IMR-90 (cell line): ENCODE measurements around the gene TFB2M. TPM values are rescaled to one million over a fixed set of nuclear protein-coding genes. Genes with fewer than 3 reads are reported as not detected.

Source experiments
- ATAC-seq: fragments of 200-7000 bp; cut with Tn5 transposase; 2 replicates; pipeline ENCODE4 v1.9.1; 2020; ENCODE audit warnings: low read depth, mild to moderate bottlenecking, moderate library complexity
- BruUV-seq: library from RNA; stranded (reverse); fragments of 400-500 nt; replicated peaks from 2 replicates; lab custom pipeline; 2021; lab: Mats Ljungman, UMichigan
- CTCF ChIA-PET: fragments of 300-600 bp; formaldehyde crosslinking; extraction: SDS; loops from one replicate; lab custom pipeline; 2021; ENCODE audit warnings: antibody characterized with exemption; lab: Yijun Ruan, JAX
- POLR2A ChIA-PET: fragments of 300-600 bp; sonication (Branson Sonifier 250); formaldehyde crosslinking; loops from one replicate; lab custom pipeline; 2022; ENCODE audit warnings: antibody characterized with exemption; ENCODE audit not compliant: unreplicated experiment; lab: Charles Lee
- DNase-seq: peaks from one replicate; pipeline ENCODE4 v3.0.0; 2013
- H2AFZ ChIP-seq: replicated peaks from 2 replicates; pipeline ENCODE3; 2013; ENCODE audit warnings: low read length, mild to moderate bottlenecking; ENCODE audit not compliant: poor library complexity
- H2AK5ac ChIP-seq: 2 replicates; pipeline ENCODE4 v1.6.1; 2013; ENCODE audit warnings: low read depth, low read length, inconsistent platforms
- H2AK9ac ChIP-seq: replicated peaks from 2 replicates; pipeline ENCODE3; 2013; ENCODE audit warnings: mild to moderate bottlenecking, low read depth, low read length, moderate library complexity; ENCODE audit not compliant: poor library complexity
- H2BK120ac ChIP-seq: 2 replicates; pipeline ENCODE4 v1.6.1; 2013; ENCODE audit warnings: low read depth, low read length, inconsistent platforms
- H2BK15ac ChIP-seq: 3 replicates; pipeline ENCODE4 v1.6.1; 2013; ENCODE audit warnings: low read depth, low read length, inconsistent platforms
- H2BK20ac ChIP-seq: 2 replicates; pipeline ENCODE4 v1.6.1; 2013; ENCODE audit warnings: low read depth, mild to moderate bottlenecking, inconsistent platforms, low read length, moderate library complexity
- H2BK5ac ChIP-seq: 2 replicates; pipeline ENCODE4 v1.6.1; 2013; ENCODE audit warnings: mild to moderate bottlenecking, low read depth, low read length, inconsistent platforms; ENCODE audit not compliant: poor library complexity, severe bottlenecking
- H3K14ac ChIP-seq: replicated peaks from 2 replicates; pipeline ENCODE4 v1.6.1; 2013; ENCODE audit warnings: low read depth, low read length, inconsistent platforms
- H3K18ac ChIP-seq: 2 replicates; pipeline ENCODE4 v1.6.1; 2013; ENCODE audit warnings: low read depth, low read length, control low read depth
- H3K23ac ChIP-seq: 2 replicates; pipeline ENCODE4 v1.6.1; 2013; ENCODE audit warnings: low read depth, low read length, inconsistent platforms
- H3K27ac ChIP-seq: 2 replicates; pipeline ENCODE4 v1.5.1; 2013; ENCODE audit warnings: mild to moderate bottlenecking, control low read depth, low read length; ENCODE audit not compliant: insufficient read depth
- H3K27me3 ChIP-seq: 2 replicates; pipeline ENCODE4 v1.6.1; 2013; ENCODE audit warnings: low read length; ENCODE audit not compliant: control insufficient read depth, insufficient read depth
- H3K36me3 ChIP-seq: 2 replicates; pipeline ENCODE4 v1.6.1; 2013; ENCODE audit warnings: low read length, mixed read lengths; ENCODE audit not compliant: control insufficient read depth, insufficient read depth
- H3K4ac ChIP-seq: 2 replicates; pipeline ENCODE4 v1.6.1; 2013; ENCODE audit warnings: low read depth, low read length, inconsistent platforms
- H3K4me1 ChIP-seq: 2 replicates; pipeline ENCODE4 v1.6.1; 2013; ENCODE audit warnings: low read length, mixed read lengths; ENCODE audit not compliant: control insufficient read depth, insufficient read depth
- H3K4me2 ChIP-seq: 2 replicates; pipeline ENCODE4 v1.6.1; 2013; ENCODE audit warnings: low read depth, mild to moderate bottlenecking, control low read depth, low read length, moderate library complexity
- H3K4me3 ChIP-seq: 2 replicates; pipeline ENCODE4 v1.5.1; 2013; ENCODE audit warnings: low read depth, mild to moderate bottlenecking, control low read depth, low read length, moderate library complexity; ENCODE audit not compliant: insufficient read depth
- H3K56ac ChIP-seq: 2 replicates; pipeline ENCODE4 v1.6.1; 2013; ENCODE audit warnings: low read length, inconsistent platforms; ENCODE audit not compliant: insufficient read depth; ENCODE audit errors: extremely low read depth
- H3K79me1 ChIP-seq, 2 experiments: 2 replicates each; pipeline ENCODE4 v1.6.1; 2013; ENCODE audit warnings: low read length in 2 of 2, inconsistent platforms in 1 of 2, low read depth in 1 of 2
- H3K9ac ChIP-seq: 2 replicates; pipeline ENCODE4 v1.6.1; 2013; ENCODE audit warnings: low read depth, low read length, control low read depth
- H3K9me1 ChIP-seq: 2 replicates; pipeline ENCODE4 v1.6.1; 2013; ENCODE audit warnings: low read length, inconsistent platforms; ENCODE audit not compliant: insufficient read depth
- H3K9me3 ChIP-seq: 2 replicates; pipeline ENCODE4 v1.6.1; 2013; ENCODE audit warnings: low read length; ENCODE audit not compliant: control insufficient read depth, insufficient read depth
- H4K20me1 ChIP-seq: 2 replicates; pipeline ENCODE4 v1.6.1; 2013; ENCODE audit warnings: low read length, inconsistent platforms; ENCODE audit not compliant: insufficient read depth
- H4K5ac ChIP-seq: 2 replicates; pipeline ENCODE4 v1.6.1; 2013; ENCODE audit warnings: mild to moderate bottlenecking, low read depth, low read length, control low read depth
- H4K8ac ChIP-seq, 2 experiments: 2 replicates each; pipeline ENCODE4 v1.6.1; 2013; ENCODE audit warnings: low read depth in 2 of 2, low read length in 2 of 2, control low read depth in 1 of 2, inconsistent platforms in 1 of 2
- H4K91ac ChIP-seq: 2 replicates; pipeline ENCODE4 v1.6.1; 2013; ENCODE audit warnings: low read depth, low read length, inconsistent platforms; ENCODE audit not compliant: insufficient read depth
- BHLHE40 ChIP-seq: fragments of 150-350 bp; IDR thresholded peaks from 2 replicates; pipeline ENCODE4 v1.6.1; 2016; ENCODE audit warnings: mild to moderate bottlenecking, low read depth, low read length
- CEBPB ChIP-seq: IDR thresholded peaks from 2 replicates; pipeline ENCODE4 v1.6.1; 2012; ENCODE audit warnings: low read depth, low read length, improper control_type of control experiment
- CHD1 ChIP-seq: IDR thresholded peaks from 2 replicates; pipeline ENCODE4 v1.6.1; 2012; ENCODE audit warnings: low read depth, low read length, improper control_type of control experiment
- FOS ChIP-seq: fragments of 150-350 bp; IDR thresholded peaks from 2 replicates; pipeline ENCODE4 v1.6.1; 2016; ENCODE audit warnings: low read depth, low read length
- POLR2A ChIP-seq: IDR thresholded peaks from 2 replicates; pipeline ENCODE4 v1.6.1; 2012; ENCODE audit warnings: mild to moderate bottlenecking, low read depth, low read length
- WGBS, 2 experiments: methylation state at CpG; one replicate each; pipeline versions ENCODE4 v1.1.5 to v1.1.7; 2013; ENCODE audit warnings: missing lambda C conversion rate in 2 of 2; ENCODE audit not compliant: insufficient read length in 1 of 2; ENCODE audit errors: extremely low coverage in 2 of 2; 5-methylcytosine and 5-hydroxymethylcytosine counted together
- dilution Hi-C: fragments of 300-500 bp; cut with HindIII; formaldehyde crosslinking; loops from one replicate; pipeline ENCODE4 v1.14.3; 2018; ENCODE audit warnings: low sequenced_read_pairs; ENCODE audit not compliant: unreplicated experiment
- in situ Hi-C: fragments of 300-500 bp; cut with MboI; formaldehyde crosslinking; loops from 3 replicates; pipeline ENCODE4 v1.14.3; 2019; ENCODE audit warnings: low sequenced_read_pairs, inconsistent platforms, mixed read lengths
- intact Hi-C: fragments of 100-400 bp; cut with micrococcal nuclease; formaldehyde crosslinking; loops from 2 replicates; pipeline ENCODE4 v1.10.0; 2022
- polyA plus RNA-seq, 3 experiments: library from polyadenylated mRNA; depleted of rRNA; stranded (reverse); fragments of >200 nt; gene quantifications; 2 replicates each; pipeline ENCODE4 v1.2.3, GENCODE V29; 2012; ENCODE audit warnings: low replicate concordance in 1 of 3
- total RNA-seq: library from RNA; depleted of rRNA; stranded (reverse); fragments of >200 nt; gene quantifications from 2 replicates; pipeline ENCODE4 v1.2.3, GENCODE V29; 2012

Gene TFB2M
- total and polyA plus RNA-seq, 2 of the 4 experiments (the other 2 are of a cell fraction), result 13.3 to 15.7 TPM

GRCh38 chr1:246552110-246552509, 14.0 kb downstream of the TFB2M start:
- H3K27ac ChIP-seq, result no peak overlapping the region
- no peak overlapping the region for H2AK9ac ChIP-seq
- H3K56ac ChIP-seq, result no peak overlapping the region
- no peak overlapping the region for H2BK20ac ChIP-seq
- no peak overlapping the region for H3K4me2 ChIP-seq
- H3K23ac ChIP-seq, result no peak overlapping the region
- dilution Hi-C loops (no loop called here), in situ Hi-C loops (no loop called here), intact Hi-C loops (no loop called here)
- H3K4me3 ChIP-seq, result no peak overlapping the region
- no peaks in the 10 kb centered on the region for H3K27me3 ChIP-seq
- no peak overlapping the region for H4K91ac ChIP-seq
- CTCF ChIA-PET, result interaction anchor here (0.6 kb wide), 1 partner anchor 53 kb away, joined by 5 read pairs; no protein-coding TSS in a partner anchor
- H3K9me1 ChIP-seq, result no peaks in the 10 kb centered on the region
- no peak overlapping the region for H2AFZ ChIP-seq
- no peak overlapping the region for H4K5ac ChIP-seq
- no peak overlapping the region for H2BK15ac ChIP-seq
- no peak overlapping the region for H2AK5ac ChIP-seq
- no peak for ATAC-seq
- H3K79me1 ChIP-seq, result peaks cover 10 to 15% of the 10 kb centered on the region in 2 experiments; a peak in 3 of 4 replicates
- BruUV-seq, result no TSS peak
- no peak for DNase-seq
- no peak overlapping the region for H3K9ac ChIP-seq
- H3K18ac ChIP-seq, result no peak overlapping the region
- WGBS, 2 experiments, result no CpG with 5 or more reads among the region's 6 CpGs
- peaks cover 41% of the 10 kb centered on the region for H3K36me3 ChIP-seq
- POLR2A ChIA-PET, result no interaction called here
- TF ChIP-seq POLR2A (no peak), FOS (no peak), CEBPB (no peak), CHD1 (no peak), BHLHE40 (no peak)
- 0 out of 2 replicates have a peak, but pooled peaks cover 3% of the 10 kb centered on the region for H4K20me1 ChIP-seq
- H3K9me3 ChIP-seq, result no peaks in the 10 kb centered on the region
- H2BK120ac ChIP-seq, result no peak overlapping the region
- H3K14ac ChIP-seq, result no peak overlapping the region
- no peaks in the 10 kb centered on the region for H3K4me1 ChIP-seq
- H4K8ac ChIP-seq, result no peak overlapping the region
- H2BK5ac ChIP-seq, result no peak overlapping the region
- no peak overlapping the region for H3K4ac ChIP-seq
